NCI-H82 treated with DMSO at 0.1 percent for 48 hours (cell line): ENCODE data around the gene OBSCN.
A peak's percentile ranks its signal among the peaks of the same experiment; 100 is the strongest.
"Not testable (repeated sequence)": the region's sequence is repeated elsewhere in the genome, so short reads cannot be mapped to it uniquely, and the experiment has no call there.

ENCODE experiments used
- DNase-seq: peaks from one replicate; lab custom pipeline; 2025; ENCODE audit not compliant: unreplicated experiment; lab: John Stamatoyannopoulos, UW

Gene OBSCN

GRCh38 chr1:228225165-228225710 is 17.4 kb downstream of the OBSCN start:
- no peak for DNase-seq

DNA sequence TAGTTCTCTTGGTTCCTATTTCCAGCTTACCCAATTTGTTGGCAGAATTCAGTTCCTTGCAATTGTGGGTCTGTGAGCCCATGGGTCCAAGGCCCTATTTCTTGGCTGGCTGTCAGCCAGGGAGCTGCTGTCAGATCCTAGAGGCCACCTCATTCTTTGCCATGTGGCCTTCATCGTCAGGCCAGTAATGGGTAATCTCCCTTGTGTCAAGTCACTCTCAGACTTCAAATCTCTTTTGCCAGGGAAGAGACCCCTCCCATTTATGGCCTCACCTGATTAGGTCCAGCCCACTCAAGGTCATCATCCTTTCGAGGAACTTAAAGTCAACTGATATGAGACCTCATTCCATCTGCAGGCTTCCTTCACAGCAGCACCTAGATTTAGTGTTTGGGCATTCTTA is 17.9 kb downstream of the OBSCN start:
- no peak for DNase-seq

DNA sequence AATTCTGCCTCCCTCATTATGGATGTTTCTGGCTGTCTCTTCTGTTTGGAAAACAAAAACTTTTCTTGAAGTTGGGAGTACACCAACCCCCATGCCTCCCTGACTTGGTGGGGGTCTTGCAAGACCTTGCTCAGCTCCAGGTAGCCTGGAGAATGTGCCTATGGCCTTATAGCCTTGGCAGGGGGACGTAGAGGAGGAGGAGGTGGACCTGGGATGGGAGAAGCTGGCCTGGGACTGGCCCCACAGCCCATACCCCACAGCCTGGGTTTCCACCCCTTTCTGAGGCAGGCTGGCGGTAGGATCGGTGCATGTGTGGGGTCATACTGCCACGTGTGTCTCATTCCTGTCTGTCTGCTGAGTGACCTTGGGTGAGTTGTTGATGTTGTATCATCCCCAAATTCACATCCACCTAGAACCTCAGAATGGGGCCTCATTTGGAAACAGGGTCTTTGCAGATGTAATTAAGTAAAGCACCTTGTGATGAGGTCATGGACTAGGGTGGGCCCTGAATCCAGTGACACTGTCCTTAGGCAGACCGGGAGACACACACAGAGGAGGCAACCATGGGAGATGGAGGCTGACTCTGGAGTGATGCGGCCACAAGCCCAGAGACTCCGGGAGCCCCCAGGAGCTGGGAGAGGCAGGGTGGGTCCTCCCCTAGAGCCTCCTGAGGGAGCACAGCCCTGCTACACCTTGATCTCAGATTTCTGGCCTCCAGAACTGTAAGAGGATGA is 18.5 kb downstream of the OBSCN start:
- no peak for DNase-seq

DNA sequence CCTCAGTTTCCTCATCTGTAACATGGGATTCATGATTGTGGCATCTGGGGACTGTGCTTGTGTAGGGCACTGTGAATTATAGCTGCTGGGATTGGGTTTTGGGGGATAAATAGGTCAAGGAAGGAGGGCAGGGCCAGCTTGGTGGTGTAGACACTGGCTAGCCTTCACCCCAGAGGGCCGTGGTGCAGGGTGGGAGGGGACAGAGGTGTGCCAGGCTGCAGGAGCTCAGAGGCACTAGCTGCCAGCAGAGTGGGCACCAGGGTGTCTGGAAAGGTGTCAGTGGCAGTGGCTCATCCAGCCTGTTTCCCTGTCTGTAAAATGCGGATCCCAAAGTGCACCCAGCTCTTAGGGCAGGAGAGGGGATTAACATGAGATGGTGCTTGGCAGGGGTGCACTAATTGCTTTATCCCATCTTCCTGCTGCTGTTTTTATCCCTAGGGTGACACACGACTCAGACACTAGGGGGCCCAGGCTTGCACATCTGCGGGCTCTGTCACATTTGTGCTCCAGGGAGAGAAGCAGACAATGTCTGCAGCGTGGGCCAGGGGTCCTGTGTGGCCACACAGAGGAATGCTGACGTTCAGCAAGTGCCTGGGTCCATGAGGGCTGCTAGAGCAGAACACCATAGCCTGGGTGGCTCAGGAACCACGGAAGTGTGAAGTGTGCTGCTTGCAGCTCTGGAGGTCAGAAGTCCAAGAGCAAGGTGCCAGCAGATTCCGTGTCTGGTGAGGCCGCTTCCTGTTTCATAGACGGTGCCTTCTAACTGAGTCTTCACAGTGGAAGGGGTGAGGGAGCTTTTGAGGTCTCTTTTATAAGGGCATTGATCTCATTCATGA is 19.3 kb downstream of the OBSCN start:
- peak; percentile 95 for DNase-seq

GRCh38 chr1:228228147-228228546 is 20.3 kb downstream of the OBSCN start:
- not testable (repeated sequence) for DNase-seq

GRCh38 chr1:228228601-228229074 is 20.8 kb downstream of the OBSCN start:
- no peak for DNase-seq

GRCh38 chr1:228231189-228231588 is 23.3 kb downstream of the OBSCN start:
- no peak for DNase-seq

GRCh38 chr1:228233136-228233535 is 25.3 kb downstream of the OBSCN start:
- no peak for DNase-seq

GRCh38 chr1:228234921-228235320 is 27.1 kb downstream of the OBSCN start:
- DNase-seq: no peak

DNA sequence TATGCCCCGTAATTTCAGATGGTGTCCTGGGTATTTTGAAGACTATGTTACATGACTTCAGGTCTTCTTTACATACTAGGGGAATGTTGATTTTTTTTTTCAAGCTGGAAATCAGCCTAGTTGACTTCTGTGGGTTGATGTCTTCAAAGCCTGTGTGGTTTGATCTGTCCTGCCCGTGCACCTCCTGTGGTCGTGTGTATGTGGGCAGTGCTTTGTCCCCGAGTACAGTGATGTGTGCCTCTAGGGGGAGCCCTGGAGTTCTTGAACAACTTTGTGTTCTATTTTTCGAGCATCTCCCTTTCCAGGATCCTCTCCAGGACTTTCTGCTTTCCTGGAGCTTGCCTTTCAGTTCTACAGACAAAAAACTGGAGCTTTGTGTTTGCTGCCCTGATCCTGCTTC is 28.9 kb downstream of the OBSCN start:
- DNase-seq: peak; percentile 9

- no peak for DNase-seq
Measured at GRCh38 chr1:228238007-228238406, 30.2 kb downstream of the OBSCN start.

GRCh38 chr1:228238461-228238860 is 30.6 kb downstream of the OBSCN start:
- DNase-seq: no peak

DNA sequence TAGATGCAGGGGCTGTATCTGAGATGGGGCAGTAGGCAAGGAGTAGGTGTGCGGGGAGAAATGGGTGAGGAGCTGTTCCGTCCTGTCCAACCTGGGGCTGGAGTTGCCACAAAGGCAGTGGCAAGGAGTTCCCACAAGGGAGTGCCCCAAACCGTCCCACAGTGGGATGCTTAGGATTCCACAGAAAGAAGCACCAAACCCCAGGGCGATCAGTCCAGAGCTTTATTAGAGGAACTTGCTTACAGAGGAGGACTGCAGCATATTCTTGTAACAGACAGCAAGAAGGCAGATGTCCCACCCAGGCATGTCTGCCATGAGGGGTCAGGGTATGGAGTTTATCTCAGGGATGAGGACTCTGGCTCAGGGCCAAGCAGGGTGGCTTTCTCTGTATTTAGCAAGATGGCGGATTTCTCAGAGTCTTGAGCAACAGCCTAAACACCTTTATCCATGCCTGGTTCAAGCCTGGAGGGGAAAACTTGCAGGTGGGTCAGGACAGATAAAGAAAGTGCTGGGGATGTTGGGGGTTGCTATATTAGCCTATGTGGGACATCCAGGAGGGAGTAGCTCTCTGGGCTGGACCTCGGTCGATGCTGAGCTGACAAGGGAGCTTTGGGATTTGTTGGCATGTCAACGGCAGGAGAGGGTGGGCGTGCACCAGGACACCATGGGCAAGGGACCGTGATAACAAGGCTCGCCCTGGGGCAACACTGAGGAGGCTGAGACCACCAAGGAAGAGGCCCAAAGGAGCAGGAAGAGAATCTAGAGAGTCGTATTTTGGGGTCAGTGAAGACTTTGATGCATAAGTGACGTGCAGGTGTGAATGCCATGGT is 32.8 kb downstream of the OBSCN start:
- DNase-seq: no peak

DNA sequence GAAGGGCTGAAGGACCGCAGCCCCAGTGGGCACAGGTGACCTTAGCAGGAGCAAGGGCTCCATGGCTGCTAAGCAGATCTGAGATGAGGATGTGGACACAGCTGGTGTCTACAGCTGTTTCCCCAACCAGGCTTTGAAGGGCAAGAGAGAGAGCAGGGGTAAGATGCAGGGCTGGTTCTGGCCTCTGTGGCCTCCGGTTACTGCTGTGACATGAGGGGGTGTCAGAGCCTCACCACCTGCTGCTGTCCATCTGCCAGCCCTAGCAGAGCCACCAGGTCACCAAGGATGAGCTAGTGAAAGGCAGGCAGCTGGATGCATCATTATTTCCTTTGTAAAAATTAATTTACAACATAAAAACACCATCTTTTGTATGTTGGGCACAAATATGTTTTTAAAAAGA is 33.4 kb downstream of the OBSCN start:
- DNase-seq: no peak

- no peak for DNase-seq
Measured at GRCh38 chr1:228242409-228242808, 34.6 kb downstream of the OBSCN start.

- DNase-seq: no peak
Measured at GRCh38 chr1:228243093-228243492, 35.2 kb downstream of the OBSCN start.

DNA sequence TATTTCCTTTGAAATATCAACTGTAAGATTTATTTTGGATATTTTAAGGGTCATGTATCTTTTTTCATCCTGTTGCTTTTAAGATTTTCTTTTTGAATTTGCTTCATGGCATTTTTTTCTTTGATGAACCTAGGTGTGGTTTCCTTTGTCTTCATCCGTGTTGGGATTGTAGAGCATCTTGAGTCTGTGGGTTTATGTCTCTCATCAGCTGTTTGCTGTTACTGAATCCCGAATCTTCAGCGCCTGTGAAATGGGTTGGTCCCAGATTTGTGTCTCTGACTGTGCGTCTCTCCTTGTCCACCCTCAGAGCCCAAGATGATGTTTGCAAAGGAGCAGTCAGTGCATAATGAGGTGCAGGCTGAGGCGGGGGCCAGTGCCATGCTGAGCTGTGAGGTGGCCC is 36.1 kb downstream of the OBSCN start:
- DNase-seq: not testable (repeated sequence)

GRCh38 chr1:228245111-228245510 is 37.3 kb downstream of the OBSCN start:
- no peak for DNase-seq

DNA sequence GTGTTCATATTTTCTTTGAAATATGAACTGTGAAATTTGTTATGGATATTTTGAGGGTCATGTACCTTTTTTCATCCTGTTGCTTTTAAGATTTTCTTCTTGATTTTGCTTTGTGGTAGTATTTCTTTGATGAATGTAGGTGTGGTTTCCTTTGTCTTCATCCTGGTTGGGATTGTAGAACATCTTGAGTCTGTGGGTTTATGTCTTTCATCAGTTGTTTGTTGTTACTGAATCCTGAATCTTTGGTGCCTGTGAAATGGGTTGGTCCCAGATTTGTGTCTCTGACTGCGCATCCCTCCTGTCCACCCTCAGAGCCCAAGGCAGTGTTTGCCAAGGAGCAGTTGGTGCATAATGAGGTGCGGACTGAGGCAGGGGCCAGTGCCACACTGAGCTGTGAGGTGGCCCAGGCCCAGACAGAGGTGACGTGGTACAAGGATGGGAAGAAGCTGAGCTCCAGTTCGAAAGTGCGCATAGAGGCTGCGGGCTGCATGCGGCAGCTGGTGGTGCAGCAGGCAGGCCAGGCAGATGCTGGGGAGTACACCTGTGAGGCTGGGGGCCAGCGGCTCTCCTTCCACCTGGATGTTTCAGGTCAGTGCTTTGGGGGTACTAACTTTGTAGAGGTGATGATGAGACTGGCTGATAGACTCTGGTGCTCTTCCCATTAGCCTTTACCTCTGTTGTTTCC is 38.5 kb downstream of the OBSCN start:
- DNase-seq: no peak

DNA sequence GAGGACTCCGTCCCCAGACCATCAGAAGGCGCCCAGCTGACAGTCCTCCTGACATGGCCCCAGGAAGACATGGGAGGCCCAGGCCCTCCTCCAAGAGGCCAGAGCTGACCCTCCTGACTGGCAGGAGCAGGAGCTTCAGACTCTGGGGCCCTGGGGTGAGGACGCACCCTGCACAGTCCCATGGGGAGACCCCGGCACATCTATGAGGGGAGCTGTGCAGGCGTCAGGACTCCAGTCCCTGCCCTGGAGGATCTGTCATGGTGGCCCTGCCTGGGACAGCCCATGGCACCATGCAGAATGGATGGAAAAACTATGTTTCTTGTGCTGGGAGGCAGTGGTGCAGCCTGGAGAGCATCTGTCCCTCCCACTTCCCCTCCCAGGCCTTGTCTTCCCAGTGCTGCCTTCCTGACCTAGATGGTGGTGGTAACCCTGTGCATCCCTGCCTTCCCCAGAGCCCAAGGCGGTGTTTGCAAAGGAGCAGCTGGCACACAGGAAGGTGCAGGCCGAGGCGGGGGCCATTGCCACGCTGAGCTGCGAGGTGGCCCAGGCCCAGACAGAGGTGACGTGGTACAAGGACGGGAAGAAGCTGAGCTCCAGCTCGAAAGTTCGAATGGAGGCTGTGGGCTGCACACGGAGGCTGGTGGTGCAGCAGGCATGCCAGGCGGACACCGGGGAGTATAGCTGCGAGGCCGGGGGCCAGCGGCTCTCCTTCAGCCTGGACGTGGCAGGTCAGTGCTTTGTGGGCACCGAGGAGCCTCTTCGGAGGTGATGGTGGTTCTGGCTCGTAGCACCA is 41.9 kb downstream of the OBSCN start:
- DNase-seq: no peak
